Tibial artery (tissue), 4 donors: ENCODE results near the gene GDAP2.

Experiments
- DNase-seq, 2 donors: peaks; one replicate each; pipeline ENCODE4 v3.0.0-alpha.2; 2019
- H3K27ac ChIP-seq, 2 donors: fragments of 200-600 bp; sonication (generic) in 1 of 2; 1 replicate in 1 of 2; 2 replicates in 1 of 2; pipeline ENCODE4 v1.5.1; 2018 to 2019; ENCODE audit warnings: mild to moderate bottlenecking in 1 of 2
- H3K27me3 ChIP-seq, 2 donors: fragments of 200-600 bp; sonication (generic) in 1 of 2; one replicate each; pipeline versions ENCODE4 v1.5.1 to v1.6.0; 2016 to 2019
- H3K36me3 ChIP-seq, 3 donors: fragments of 200-600 bp; sonication (generic) in 2 of 3; one replicate each; pipeline ENCODE4 v1.5.1; 2016 to 2019; ENCODE audit warnings: mild to moderate bottlenecking in 2 of 3
- H3K4me1 ChIP-seq, 4 donors: fragments of 200-600 bp; sonication (generic) in 2 of 4; 1 replicate in 3 of 4; 2 replicates in 1 of 4; pipeline ENCODE4 v1.5.1; 2016 to 2019
- H3K4me3 ChIP-seq, 2 donors: fragments of 200-600 bp; sonication (generic) in 1 of 2; 1 replicate in 1 of 2; 2 replicates in 1 of 2; pipeline ENCODE4 v1.5.1; 2018 to 2019; ENCODE audit warnings: mild to moderate bottlenecking in 2 of 2
- H3K9me3 ChIP-seq, 3 donors: fragments of 200-600 bp; sonication (generic) in 1 of 3; one replicate each; pipeline ENCODE4 v1.5.1; 2016 to 2019
- CTCF ChIP-seq, 2 experiments: fragments of 200-600 bp in 1 of 2; fragments of 450-650 bp in 1 of 2; IDR thresholded peaks; one replicate each; pipeline ENCODE4 v1.5.1; 2017 to 2019; ENCODE audit warnings: antibody characterized with exemption in 2 of 2, mild to moderate bottlenecking in 1 of 2, moderate library complexity in 1 of 2
- intact Hi-C: fragments of 100-400 bp; cut with DNase I; formaldehyde crosslinking; loops from one replicate; pipeline ENCODE4 v1.15.0; 2023; ENCODE audit warnings: low total_unique reads

The GDAP2 gene

GRCh38 chr1:117832453-117832852 lies 97.0 kb downstream of the GDAP2 start:
- intact Hi-C loops: no loop called here
- TF ChIP-seq CTCF (IDR thresholded peaks at IDR 0.05): no peak
- no peak overlapping the region for H3K27ac ChIP-seq

DNA sequence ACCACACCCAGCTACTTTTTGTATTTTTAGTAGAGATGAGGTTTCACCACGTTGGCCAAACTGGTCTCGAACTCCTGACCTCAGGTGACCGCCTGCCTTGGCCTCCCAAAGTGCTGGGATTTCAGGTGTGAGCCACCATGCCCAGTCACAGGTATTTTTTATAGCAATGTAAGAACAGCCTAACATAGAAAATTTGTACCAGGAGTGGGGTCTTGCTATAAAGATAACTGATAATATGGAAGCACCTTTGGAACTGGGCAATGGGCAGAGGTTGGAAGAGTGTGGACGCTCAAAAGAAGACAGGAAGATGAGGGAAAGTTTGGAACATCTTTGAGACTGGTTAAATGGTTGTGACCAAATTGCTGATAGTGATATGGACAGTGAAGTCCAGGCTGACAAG lies 99.2 kb downstream of the GDAP2 start:
- no peak overlapping the region for H3K27ac ChIP-seq
- no peak overlapping the region for H3K4me3 ChIP-seq
- H3K4me1 ChIP-seq: peaks cover 0 to 39% (median 23%) of the 10 kb centered on the region in 4 donors
- DNase-seq: no peak
- no peaks in the 10 kb centered on the region for H3K9me3 ChIP-seq
- H3K36me3 ChIP-seq: no peaks in the 10 kb centered on the region
- intact Hi-C loops: no loop called here
- H3K27me3 ChIP-seq: no peaks in the 10 kb centered on the region
- TF ChIP-seq CTCF (IDR thresholded peaks at IDR 0.05): no peak

More at GRCh38 chr1:117832453-117832852, 97.0 kb downstream of the GDAP2 start:
- peaks cover 0 to 17% (median 3%) of the 10 kb centered on the region in 4 donors for H3K4me1 ChIP-seq
- H3K27me3 ChIP-seq: no peaks in the 10 kb centered on the region
- no peaks in the 10 kb centered on the region for H3K9me3 ChIP-seq
- no peak for DNase-seq
- no peak overlapping the region for H3K4me3 ChIP-seq
- peaks cover 0 to 2% (median 0%) of the 10 kb centered on the region in 3 donors for H3K36me3 ChIP-seq

DNA sequence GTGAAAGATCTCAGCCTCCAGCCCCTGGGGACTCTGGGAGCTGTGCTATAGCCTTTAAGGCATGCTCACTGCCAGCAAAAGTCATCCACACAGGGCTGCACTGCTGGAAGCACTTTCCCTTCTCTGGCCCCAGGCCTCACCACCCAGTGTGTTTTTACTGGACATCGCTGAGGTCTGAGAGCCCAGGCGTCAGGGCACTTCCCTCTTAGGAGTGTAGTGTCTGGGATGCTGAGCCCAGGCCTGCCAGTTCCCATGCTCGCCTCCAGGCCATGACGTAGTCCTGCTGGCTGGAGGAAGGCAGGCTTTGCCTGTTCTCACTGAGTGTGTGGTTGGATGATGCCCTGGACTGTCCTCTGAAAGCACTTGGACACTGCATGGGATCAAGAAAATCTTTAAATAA lies 101.2 kb downstream of the GDAP2 start:
- Histone ChIP-seq H3K36me3 (no peaks in the 10 kb centered on the region), H3K27ac (peak overlapping the region; percentile 69 to 83), H3K9me3 (no peaks in the 10 kb centered on the region), H3K27me3 (no peaks in the 10 kb centered on the region), H3K4me1 (peaks cover 0 to 52% (median 34%) of the 10 kb centered on the region in 4 donors), H3K4me3 (no peak overlapping the region)
- intact Hi-C loops: no loop called here
- TF ChIP-seq CTCF (IDR thresholded peaks at IDR 0.05): peak; percentile 25 to 39
- peak; percentile 81 to 96 for DNase-seq

- Histone ChIP-seq H3K27me3 (no peaks in the 10 kb centered on the region), H3K27ac (peak overlapping the region; percentile 69 to 83), H3K4me3 (no peak overlapping the region), H3K36me3 (no peaks in the 10 kb centered on the region), H3K4me1 (peaks cover 0 to 67% (median 44%) of the 10 kb centered on the region in 4 donors), H3K9me3 (no peaks in the 10 kb centered on the region)
- intact Hi-C loops: no loop called here
- DNase-seq: peak; percentile 53 to 66
- no peak for TF ChIP-seq CTCF (IDR thresholded peaks at IDR 0.05)
Observed at GRCh38 chr1:117826540-117827078, 102.8 kb downstream of the GDAP2 start.

GRCh38 chr1:117826119-117826518 lies 103.3 kb downstream of the GDAP2 start:
- intact Hi-C loops: no loop called here
- no peaks in the 10 kb centered on the region for H3K36me3 ChIP-seq
- no peaks in the 10 kb centered on the region for H3K9me3 ChIP-seq
- peaks cover 0 to 72% (median 49%) of the 10 kb centered on the region in 4 donors for H3K4me1 ChIP-seq
- H3K4me3 ChIP-seq: no peak overlapping the region
- no peak for DNase-seq
- TF ChIP-seq CTCF (IDR thresholded peaks at IDR 0.05): no peak
- H3K27me3 ChIP-seq: no peaks in the 10 kb centered on the region
- peak overlapping the region; percentile 69 to 83 for H3K27ac ChIP-seq
